ENCODE measurements around the gene OSGIN1.

The OSGIN1 gene

GRCh38 chr16:83973581-83974385, 20.7 kb downstream of the OSGIN1 start:
- DNase-seq: no peak

DNA sequence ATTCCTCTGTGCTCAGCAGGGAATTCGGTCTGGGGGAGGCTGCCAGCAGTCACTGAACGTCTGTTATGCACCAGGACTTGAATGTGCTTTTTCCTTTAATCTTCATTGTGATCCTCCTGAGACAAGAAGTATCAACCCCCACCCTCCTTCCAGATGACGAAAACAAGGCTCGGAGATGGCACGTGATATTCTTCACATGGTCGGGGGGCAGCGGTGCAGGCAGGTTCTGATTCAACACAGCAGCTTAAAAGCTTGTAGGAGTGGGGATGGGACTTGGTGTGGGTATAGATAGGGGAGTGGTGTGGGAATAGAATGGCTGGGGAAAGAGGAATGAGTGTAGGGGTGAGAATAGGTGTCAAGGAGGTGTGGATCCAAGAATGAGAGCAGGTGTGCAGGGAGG, 21.4 kb downstream of the OSGIN1 start:
- no peak for DNase-seq

DNA sequence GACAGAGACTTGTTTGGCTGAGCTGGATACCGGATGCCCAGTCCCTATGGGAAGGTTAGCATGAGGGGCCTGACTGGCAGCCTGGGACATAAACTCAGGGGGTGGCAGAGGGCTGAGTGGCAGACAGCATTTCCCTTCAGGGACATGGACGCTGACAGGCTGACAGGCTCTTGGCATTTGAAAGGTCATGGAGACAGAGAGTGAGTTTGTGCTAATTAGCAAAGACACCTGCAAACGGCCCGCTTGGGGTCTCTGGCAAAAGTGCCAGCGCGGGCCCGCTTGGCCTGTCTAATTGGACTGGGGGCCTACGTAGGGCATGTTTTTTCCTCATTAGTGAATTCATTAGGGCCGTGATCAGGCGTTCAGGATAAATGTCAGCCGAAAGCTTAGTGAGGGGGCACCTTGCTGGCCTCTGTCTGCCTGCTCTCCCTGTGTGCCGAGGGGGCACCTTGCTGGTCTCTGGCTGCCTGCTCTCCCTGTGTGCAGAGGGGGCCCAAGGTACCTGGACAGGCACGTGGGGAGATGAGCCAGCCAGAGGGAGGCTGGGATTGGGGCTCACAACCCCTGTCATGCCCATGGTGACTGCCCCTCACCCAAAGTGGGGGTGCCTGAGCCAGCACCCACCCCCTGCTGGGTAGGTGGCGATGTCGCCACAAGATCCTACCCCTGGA, 22.7 kb downstream of the OSGIN1 start:
- no peak for DNase-seq

- no peak for DNase-seq
Measured at GRCh38 chr16:83977056-83977815, 24.2 kb downstream of the OSGIN1 start.

GRCh38 chr16:83978401-83978904, 25.4 kb downstream of the OSGIN1 start:
- DNase-seq: no peak

- no peak for DNase-seq
Measured at GRCh38 chr16:83979441-83979840, 26.4 kb downstream of the OSGIN1 start.

DNA sequence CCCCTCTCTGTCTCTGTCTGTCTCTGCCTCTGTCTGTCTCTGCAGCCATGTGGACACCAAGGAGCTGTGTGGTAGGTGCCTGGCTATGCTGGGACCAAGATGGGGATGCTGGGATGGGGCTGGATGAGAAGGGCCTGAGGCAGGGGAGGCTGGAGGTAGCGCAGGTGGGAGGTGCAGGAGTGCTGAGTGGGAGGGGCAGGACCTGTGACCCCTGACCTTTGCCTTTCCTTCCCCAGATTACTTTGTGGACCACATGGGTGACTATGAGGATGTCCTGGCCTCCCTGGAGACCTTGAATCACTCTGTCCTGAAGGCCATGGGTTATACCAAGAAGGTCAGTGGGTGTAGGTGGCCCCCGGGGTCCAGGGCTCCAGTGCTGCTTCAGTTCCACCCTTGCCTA, 27.8 kb downstream of the OSGIN1 start:
- no peak for DNase-seq

DNA sequence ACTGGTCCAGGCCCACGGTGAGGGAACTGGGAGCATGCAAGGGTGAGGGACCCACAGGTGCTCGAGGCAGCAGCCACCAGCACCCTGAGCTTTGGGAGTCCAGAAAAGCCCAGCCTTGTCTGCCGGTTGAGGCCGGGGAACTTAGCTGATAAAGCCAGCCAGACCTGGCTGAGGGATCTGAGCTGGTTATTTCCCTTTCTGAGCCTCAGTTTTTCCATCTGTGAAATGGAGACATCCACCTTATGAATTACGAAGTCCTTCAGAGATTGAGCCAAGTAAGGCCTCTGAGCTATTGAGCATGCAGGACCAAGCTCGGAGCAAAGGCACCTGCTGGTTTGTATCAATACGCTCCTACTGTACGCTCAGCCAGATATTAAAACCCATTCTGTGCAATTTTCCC, 28.8 kb downstream of the OSGIN1 start:
- DNase-seq: no peak

- no peak for DNase-seq
Measured at GRCh38 chr16:83983491-83983890, 30.5 kb downstream of the OSGIN1 start.

GRCh38 chr16:83989300-83989699, 36.3 kb downstream of the OSGIN1 start:
- DNase-seq: no peak

- no peak for DNase-seq
Measured at GRCh38 chr16:83990492-83990891, 37.5 kb downstream of the OSGIN1 start.

GRCh38 chr16:83992624-83993023, 39.6 kb downstream of the OSGIN1 start:
- DNase-seq: no peak

- no peak for DNase-seq
Measured at GRCh38 chr16:83994087-83994486, 41.0 kb downstream of the OSGIN1 start.

- no peak for DNase-seq
Measured at GRCh38 chr16:83994703-83995102, 41.7 kb downstream of the OSGIN1 start.

GRCh38 chr16:83995754-83996153, 42.7 kb downstream of the OSGIN1 start:
- DNase-seq: no peak

DNA sequence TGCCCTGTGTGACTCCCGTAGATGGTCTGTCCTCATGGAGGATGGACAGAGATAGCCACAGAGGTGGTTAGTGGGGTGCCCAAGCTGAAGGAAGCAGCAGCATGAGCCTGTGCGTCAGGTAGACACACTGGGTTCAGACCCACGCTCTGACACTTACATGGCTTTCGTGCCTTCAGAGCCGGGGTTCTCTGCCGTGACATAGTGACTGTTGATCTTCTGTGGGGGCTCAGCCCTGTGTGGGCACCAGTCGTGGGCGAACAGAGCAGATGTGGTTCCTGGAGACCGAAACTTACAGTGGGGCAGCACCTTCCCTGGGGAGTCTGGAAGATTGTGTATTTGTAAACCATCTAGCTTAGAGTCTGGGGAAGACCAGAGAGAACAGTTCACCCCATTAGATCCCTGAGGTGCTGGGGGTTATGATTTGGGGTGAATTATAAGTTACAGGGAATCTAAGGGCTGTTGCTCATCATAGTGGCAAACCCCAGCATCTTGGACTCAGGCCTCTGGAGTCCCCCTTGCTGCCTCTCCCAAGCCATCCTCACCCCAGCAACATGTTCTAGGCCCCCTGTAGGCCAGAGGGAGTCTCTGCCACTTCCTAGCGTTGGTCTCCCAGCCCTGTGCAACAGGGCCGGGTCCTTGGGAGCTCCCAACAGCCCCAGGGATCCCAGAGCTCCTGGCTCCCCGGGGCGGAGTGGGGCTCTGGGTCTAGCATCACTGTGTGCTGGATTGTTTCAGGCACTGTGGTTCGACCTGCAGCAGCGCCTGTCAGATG, 43.6 kb downstream of the OSGIN1 start:
- DNase-seq: no peak

DNA sequence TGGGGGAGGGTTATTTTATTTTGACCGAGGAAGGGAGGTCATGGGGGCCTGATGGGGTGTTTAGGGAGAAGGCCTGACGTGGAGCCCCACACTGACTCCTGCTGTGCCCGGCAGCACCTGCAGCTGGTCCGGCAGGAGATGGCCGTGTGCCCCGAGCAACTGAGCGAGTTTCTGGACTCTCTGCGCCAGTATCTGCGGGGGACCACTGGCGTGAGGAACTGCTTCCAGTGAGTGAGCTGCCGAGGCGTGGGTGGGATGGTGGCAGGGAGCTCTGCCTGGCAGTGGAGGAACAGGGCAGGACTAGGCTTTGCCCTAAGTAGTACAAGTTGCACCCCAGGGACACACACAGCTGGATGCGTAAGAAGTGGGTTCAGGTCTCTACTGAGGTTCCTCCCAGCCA, 45.1 kb downstream of the OSGIN1 start:
- DNase-seq: no peak

- DNase-seq: no peak
Measured at GRCh38 chr16:84000989-84001642, 48.1 kb downstream of the OSGIN1 start.

DNA sequence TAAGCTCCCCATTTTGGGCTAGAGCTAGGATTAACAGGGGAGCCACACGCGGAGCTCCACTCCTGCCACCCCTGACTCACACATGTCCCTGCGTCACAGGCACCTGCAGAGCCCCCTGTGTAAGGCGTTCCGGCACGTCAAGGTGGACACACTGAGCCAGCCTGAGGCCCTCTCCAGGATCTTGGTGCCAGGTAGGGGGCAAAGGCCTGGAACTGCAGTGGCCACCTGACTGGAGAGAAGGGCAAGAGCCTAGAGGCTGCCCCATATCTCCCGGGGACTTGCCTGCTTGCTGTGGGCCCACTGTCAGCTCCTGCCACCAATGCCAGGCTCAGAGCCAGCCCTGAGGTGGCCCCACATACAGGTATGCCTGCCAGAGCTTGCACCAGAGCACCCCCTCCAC, 48.7 kb downstream of the OSGIN1 start:
- DNase-seq: no peak

- no peak for DNase-seq
Measured at GRCh38 chr16:84003038-84003437, 50.0 kb downstream of the OSGIN1 start.

DNA sequence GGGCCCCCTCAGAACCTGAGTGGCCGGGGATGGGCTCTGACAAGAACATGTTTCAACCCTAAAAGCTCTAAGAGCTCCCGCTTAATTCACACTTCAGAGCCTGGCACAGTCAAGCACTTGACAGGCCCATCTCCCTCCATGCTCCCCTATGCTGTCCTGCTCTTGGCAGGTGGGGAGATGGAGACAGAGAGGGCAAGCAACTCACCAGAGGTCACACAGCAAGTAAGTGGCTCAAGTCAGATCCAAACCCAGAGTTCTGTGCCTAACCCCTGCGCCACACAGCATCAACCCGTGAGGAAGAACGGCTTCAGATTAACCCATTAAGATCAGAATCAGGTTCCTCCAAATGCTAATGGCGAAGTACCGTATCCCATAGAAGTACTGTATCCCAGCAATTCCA, 51.4 kb downstream of the OSGIN1 start:
- no peak for DNase-seq

DNA sequence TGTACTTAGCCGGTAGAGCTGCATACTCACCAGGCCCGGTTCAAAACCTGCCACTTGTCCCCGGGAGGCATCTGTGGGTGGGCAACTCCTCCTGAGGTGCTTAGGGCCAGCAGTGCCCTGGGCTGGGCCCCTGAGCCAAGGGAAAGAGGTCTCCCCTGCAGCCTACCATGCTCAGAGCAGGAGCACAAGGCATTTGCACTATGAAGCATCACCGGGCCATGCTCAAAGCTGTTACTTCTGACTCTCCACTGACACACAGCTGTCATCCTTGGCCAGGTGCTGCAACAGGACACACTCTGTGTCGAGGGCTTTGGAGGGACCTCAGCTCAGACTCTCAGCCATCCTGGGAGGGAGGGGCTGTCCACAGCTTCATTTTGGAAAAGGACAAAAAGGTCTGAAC, 52.4 kb downstream of the OSGIN1 start:
- DNase-seq: no peak

Data from stimulated activated CD4-positive, alpha-beta T cell treated with anti-CD3 and anti-CD28 coated beads, Interleukin-4, amount 100 ng/mL, for 1 hour (primary cell).